VCaP (cell line): ENCODE results near the gene PIP4K2A.
A peak's percentile ranks its signal among the peaks of the same experiment; 100 is the strongest.

Source experiments
- H3K27ac ChIP-seq: fragments of 450-650 bp; 2 replicates; pipeline ENCODE4 v1.5.1; 2017
- CTCF ChIP-seq: fragments of 450-650 bp; conservative IDR thresholded peaks from 2 replicates; pipeline ENCODE4 v1.5.1; 2017; ENCODE audit warnings: mild to moderate bottlenecking, moderate library complexity

Gene PIP4K2A

GRCh38 chr10:22593026-22593425, 121.4 kb downstream of the PIP4K2A start:
- H3K27ac ChIP-seq = peak overlapping the region; percentile 38; the same call in 1 of the 2 replicates
- TF ChIP-seq CTCF = no peak

DNA sequence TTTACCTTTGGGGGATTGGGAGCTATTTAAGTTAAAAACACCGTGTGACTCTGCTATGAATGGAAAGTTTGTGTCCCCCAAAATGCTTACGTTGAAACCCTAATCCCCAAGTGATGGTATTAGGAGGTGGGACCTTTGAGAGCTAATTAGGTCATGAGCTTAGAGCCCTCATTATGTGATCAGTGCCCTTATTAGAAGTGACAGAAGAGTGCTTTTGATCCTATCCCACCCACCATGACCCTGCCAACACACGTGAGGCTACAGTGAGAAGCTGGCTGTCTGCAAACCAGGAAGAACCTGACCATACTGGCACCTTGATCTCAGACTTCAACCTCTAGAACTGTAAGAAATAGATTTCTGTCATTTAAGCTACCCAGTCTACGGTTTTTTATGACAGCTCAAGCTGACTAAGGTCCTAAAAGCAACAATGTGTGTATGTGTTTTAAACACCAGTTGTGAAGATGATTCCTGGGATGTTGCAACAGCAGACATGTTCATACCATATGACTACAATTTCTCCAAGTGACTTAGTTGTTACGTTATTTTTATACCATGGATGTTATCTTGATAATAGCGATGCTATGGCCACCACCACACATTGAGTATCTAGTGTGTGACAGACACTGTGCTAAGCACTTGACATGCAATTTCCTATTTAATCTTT, 124.4 kb downstream of the PIP4K2A start:
- no peak for TF ChIP-seq CTCF
- no peak overlapping the region for H3K27ac ChIP-seq

- no peak overlapping the region for H3K27ac ChIP-seq
- TF ChIP-seq CTCF = no peak
These were observed 125.9 kb downstream of the PIP4K2A start for GRCh38 chr10:22588462-22588861.

GRCh38 chr10:22583683-22584082, 130.7 kb downstream of the PIP4K2A start:
- no peak for TF ChIP-seq CTCF
- H3K27ac ChIP-seq = no peak overlapping the region

DNA sequence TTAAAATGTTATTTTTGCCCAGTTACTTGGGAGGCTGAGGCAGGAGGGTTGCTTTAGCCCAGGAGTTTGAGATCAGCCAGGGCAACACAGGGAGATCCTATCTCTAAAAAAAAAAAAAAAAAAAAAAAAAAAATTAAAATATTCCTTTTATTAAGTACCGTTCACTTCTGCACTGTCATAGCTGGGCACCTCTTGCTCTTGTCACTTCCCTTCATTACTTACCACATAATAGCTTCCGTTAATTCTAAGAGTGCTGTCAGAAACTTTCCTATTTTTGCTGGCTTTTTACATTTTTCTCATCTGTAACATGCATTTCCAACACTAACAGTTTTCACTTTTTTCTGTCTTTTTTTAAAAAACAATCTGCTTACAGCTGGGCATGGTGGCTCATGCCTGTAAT, 132.9 kb downstream of the PIP4K2A start:
- H3K27ac ChIP-seq = no peak overlapping the region
- TF ChIP-seq CTCF = no peak

DNA sequence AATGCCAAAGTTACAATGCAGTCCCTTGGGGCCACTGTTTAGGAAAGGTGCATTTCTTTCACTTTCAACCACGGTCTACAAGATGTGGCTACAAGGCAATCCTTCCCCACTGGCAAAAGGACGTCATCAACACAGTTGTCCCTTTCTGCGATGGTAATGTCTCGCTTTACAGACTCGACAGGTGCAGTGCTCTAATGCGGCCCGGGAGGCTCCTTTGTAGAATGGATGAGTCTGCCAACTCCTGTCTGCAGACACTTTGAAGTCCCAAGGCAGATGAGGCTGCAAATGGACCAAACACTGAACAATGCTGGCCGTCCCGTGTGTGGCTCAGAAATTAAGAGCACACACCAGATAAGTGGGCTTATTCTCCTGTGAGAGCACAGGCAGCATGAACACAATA, 133.7 kb downstream of the PIP4K2A start:
- no peak overlapping the region for H3K27ac ChIP-seq
- TF ChIP-seq CTCF = no peak

- no peak overlapping the region for H3K27ac ChIP-seq
- TF ChIP-seq CTCF = no peak
These were observed 134.6 kb downstream of the PIP4K2A start for GRCh38 chr10:22579826-22580225.
